ENCODE data around the gene TGFBR2. TPM values are rescaled to one million over a fixed set of nuclear protein-coding genes. Genes with fewer than 3 reads are reported as not detected.

TGFBR2 gene
- polyA plus RNA-seq, 3 donors, result 46.6 to 60.3 (median 57.0) TPM

GRCh38 chr3:30729512-30729911 lies 123.1 kb downstream of the TGFBR2 start:
- H3K36me3 ChIP-seq (replicated peaks in 1 of 2; ENCODE audit: control insufficient read depth in 1 of 2, insufficient read depth in 2 of 2, low read length in 2 of 2), result no peaks in the 10 kb centered on the region
- no peak overlapping the region for H2AFZ ChIP-seq (ENCODE audit: insufficient read depth, low read depth, low read length, poor library complexity, severe bottlenecking)
- no peak for DNase-seq
- no peaks in the 10 kb centered on the region for H3K9me3 ChIP-seq (replicated peaks in 1 of 2; ENCODE audit: control insufficient read depth in 1 of 2, insufficient read depth in 1 of 2, low read length in 2 of 2)
- no peaks in the 10 kb centered on the region for H3K27me3 ChIP-seq (ENCODE audit: control insufficient read depth in 2 of 2, insufficient read depth in 2 of 2, low read length in 2 of 2)
- Mint-ChIP-seq H3K4me1 (peaks cover 2% of the 10 kb centered on the region), H3K9me3 (peaks cover 0 to 6% (median 0%) of the 10 kb centered on the region in 7 donors), H3K27me3 (ENCODE audit: low read depth in 3 of 3) (peaks cover 0 to 7% (median 0%) of the 10 kb centered on the region in 3 donors), H3K36me3 (no peaks in the 10 kb centered on the region), H3K27ac (no peak overlapping the region), H3K4me3 (no peak overlapping the region)
- WGBS (ENCODE audit: insufficient coverage), result no CpG with 5 or more reads among the region's 2 CpGs
- intact Hi-C loops (cut with micrococcal nuclease), result no loop called here
- H3K79me2 ChIP-seq (ENCODE audit: insufficient read depth, low read length), result no peaks in the 10 kb centered on the region
- no peaks in the 10 kb centered on the region for H4K20me1 ChIP-seq (ENCODE audit: insufficient read depth, low read length)
- H3K4me1 ChIP-seq (ENCODE audit: control insufficient read depth in 1 of 2, insufficient read depth in 2 of 2, low read length in 2 of 2), result no peaks in the 10 kb centered on the region
- H3K4me2 ChIP-seq (replicated peaks; ENCODE audit: extremely low read depth, low read length, poor library complexity, severe bottlenecking), result no peak overlapping the region
- H3K9ac ChIP-seq (ENCODE audit: insufficient read depth, low read length, poor library complexity, severe bottlenecking), result no peak overlapping the region
- no peak for TF ChIP-seq CTCF (IDR thresholded peaks at IDR 0.05)
- no peak overlapping the region for H3K4me3 ChIP-seq (replicated peaks in 1 of 3; ENCODE audit: low read depth in 2 of 3, low read length in 3 of 3)
- H3K27ac ChIP-seq (ENCODE audit: low read depth in 1 of 2, low read length in 2 of 2), result no peak overlapping the region

GRCh38 chr3:30729936-30730335 lies 123.5 kb downstream of the TGFBR2 start:
- H3K4me3 ChIP-seq (replicated peaks in 1 of 3; ENCODE audit: low read depth in 2 of 3, low read length in 3 of 3), result no peak overlapping the region
- no peaks in the 10 kb centered on the region for H3K4me1 ChIP-seq (ENCODE audit: control insufficient read depth in 1 of 2, insufficient read depth in 2 of 2, low read length in 2 of 2)
- H3K27ac Mint-ChIP-seq, result no peak overlapping the region
- no peaks in the 10 kb centered on the region for H3K79me2 ChIP-seq (ENCODE audit: insufficient read depth, low read length)
- H3K9me3 ChIP-seq (replicated peaks in 1 of 2; ENCODE audit: control insufficient read depth in 1 of 2, insufficient read depth in 1 of 2, low read length in 2 of 2), result no peaks in the 10 kb centered on the region
- DNase-seq, result no peak
- no peaks in the 10 kb centered on the region for H3K27me3 ChIP-seq (ENCODE audit: control insufficient read depth in 2 of 2, insufficient read depth in 2 of 2, low read length in 2 of 2)
- peaks cover 0 to 6% (median 0%) of the 10 kb centered on the region in 3 donors for H3K27me3 Mint-ChIP-seq (ENCODE audit: low read depth in 3 of 3)
- no peaks in the 10 kb centered on the region for H3K36me3 ChIP-seq (replicated peaks in 1 of 2; ENCODE audit: control insufficient read depth in 1 of 2, insufficient read depth in 2 of 2, low read length in 2 of 2)
- intact Hi-C loops (cut with micrococcal nuclease), result no loop called here
- H3K27ac ChIP-seq (ENCODE audit: low read depth in 1 of 2, low read length in 2 of 2), result no peak overlapping the region
- no peaks in the 10 kb centered on the region for H4K20me1 ChIP-seq (ENCODE audit: insufficient read depth, low read length)
- H3K9me3 Mint-ChIP-seq, result peaks cover 0 to 6% (median 0%) of the 10 kb centered on the region in 7 donors
- H3K4me2 ChIP-seq (replicated peaks; ENCODE audit: extremely low read depth, low read length, poor library complexity, severe bottlenecking), result no peak overlapping the region
- H3K9ac ChIP-seq (ENCODE audit: insufficient read depth, low read length, poor library complexity, severe bottlenecking), result no peak overlapping the region
- no peak overlapping the region for H3K4me3 Mint-ChIP-seq
- H2AFZ ChIP-seq (ENCODE audit: insufficient read depth, low read depth, low read length, poor library complexity, severe bottlenecking), result no peak overlapping the region
- H3K36me3 Mint-ChIP-seq, result no peaks in the 10 kb centered on the region
- TF ChIP-seq CTCF (IDR thresholded peaks at IDR 0.05), result no peak
- H3K4me1 Mint-ChIP-seq, result peaks cover 2% of the 10 kb centered on the region

Measured in CD14-positive monocyte (primary cell).